Neural cell (in vitro differentiated cells): Measurements from ENCODE around the gene CBX3.

Experiments
- CTCF ChIP-seq: fragments of 450-650 bp; IDR thresholded peaks from 2 replicates; pipeline ENCODE4 v1.5.1; 2014; ENCODE audit warnings: antibody characterized with exemption, mild to moderate bottlenecking, moderate library complexity; ENCODE audit not compliant: poor library complexity, severe bottlenecking
- EP300 ChIP-seq: fragments of 450-650 bp; conservative IDR thresholded peaks from 2 replicates; pipeline ENCODE4 v1.6.1; 2014; ENCODE audit warnings: antibody characterized with exemption, mild to moderate bottlenecking, moderate library complexity; ENCODE audit not compliant: poor library complexity, severe bottlenecking

- no peak for TF ChIP-seq CTCF
- no peak for TF ChIP-seq EP300
Observed at GRCh38 chr7:26191974-26192479, 9.5 kb upstream of the CBX3 start.
